Endometrial microvascular endothelial cells (primary cell): ENCODE results near the gene CD3E. TPM values are rescaled to one million over a fixed set of nuclear protein-coding genes. Genes with fewer than 3 reads are reported as not detected.

Experiments
- in situ Hi-C: cut with HindIII; loops from 2 replicates; pipeline ENCODE4 v1.10.0; 2017; ENCODE audit warnings: low sequenced_read_pairs, low pct_unique_long_range_greater_than_20kb; ENCODE audit errors: inconsistent ontology term
- total RNA-seq: library from RNA; depleted of rRNA; stranded (reverse); fragments of >200 nt; gene quantifications from one replicate; pipeline ENCODE4 v1.2.3, GENCODE V29; 2015; ENCODE audit errors: inconsistent ontology term

Gene CD3E
- total RNA-seq, 1 donor from 2014 or later, result not detected

- in situ Hi-C loops, result no loop called here
Measured at GRCh38 chr11:118358071-118358470, 53.5 kb downstream of the CD3E start.

DNA sequence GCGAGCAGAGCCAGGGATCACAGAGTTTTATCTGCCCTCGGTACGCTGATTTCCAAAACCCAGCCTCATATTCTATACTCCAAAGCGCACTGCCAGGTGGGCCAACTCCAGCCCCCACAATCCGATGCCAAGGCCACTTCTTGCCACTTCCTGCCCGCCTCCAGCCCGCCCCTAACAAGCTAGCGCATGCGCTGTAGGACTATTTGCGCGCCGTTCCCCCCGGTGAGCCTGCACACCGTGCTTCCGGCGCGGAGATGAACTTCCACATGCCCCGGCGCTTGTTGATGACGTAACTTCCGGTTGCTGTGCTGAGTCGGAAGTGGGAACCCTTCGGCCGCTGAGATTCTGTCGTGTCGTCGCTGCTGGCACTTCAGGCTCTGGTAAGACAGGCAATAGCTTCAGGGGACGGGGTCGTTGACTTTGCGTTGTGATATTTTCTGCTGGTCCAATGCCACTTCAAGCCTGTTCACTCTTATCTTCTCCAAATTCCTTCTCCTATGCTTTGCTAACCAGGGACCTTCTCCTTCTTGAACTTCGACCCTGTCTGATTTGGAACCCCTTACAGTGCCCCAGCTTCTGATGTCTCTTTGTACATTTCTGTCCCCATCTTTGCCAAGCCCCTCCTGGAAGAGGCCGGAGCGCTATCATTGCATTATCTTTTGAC, 54.9 kb downstream of the CD3E start, which contains the start of gene UBE4A:
Gene UBE4A, plus strand, starts transcription at position 306 of the 664 bp plus-strand sequence. CDS start 5,481 bp downstream, outside the sequence.
- in situ Hi-C loops, result no loop called here

DNA sequence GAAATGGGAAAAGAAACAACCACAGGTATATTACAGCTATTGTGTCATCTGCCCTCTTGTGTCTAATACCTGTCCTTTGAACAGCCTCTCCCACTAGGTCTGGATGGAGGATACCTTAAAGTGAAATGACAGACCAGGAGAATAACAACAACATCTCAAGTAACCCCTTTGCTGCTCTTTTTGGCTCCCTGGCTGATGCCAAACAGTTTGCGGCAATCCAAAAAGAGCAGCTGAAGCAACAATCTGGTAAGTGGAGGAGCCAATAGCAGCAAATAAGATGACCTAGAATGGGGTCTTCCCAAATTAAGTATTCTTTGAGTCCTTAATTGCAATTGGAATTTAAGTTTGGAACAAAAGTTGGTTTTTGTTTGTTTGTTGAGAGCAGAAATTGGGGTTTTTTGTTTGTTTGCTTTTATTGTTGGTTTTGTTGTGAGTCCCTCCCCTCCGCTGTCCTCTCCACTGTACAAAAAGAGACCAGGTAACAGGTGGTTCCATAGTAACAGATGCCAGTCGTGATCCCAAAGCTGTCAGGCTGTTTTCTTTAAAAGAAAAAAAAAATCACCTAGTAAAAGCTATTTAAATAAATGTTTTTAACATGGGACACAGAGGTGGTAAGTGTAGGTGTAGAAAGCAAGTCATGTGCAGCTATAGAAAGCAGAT, 60.6 kb downstream of the CD3E start:
- in situ Hi-C loops, result no loop called here

Other genes with a start within 250 kb of the CD3E start
- gene TMPRSS4, start 227.7 kb upstream of the CD3E start, total RNA-seq, result not detected
- not detected for gene SMIM35, start 217.8 kb upstream of the CD3E start, total RNA-seq
- gene SCN4B, start 151.9 kb upstream of the CD3E start, total RNA-seq, result under 0.01 TPM
- gene SCN2B, start 128.1 kb upstream of the CD3E start, total RNA-seq, result not detected
- not detected for gene JAML, start 79.7 kb upstream of the CD3E start, total RNA-seq
- gene MPZL3, start 52.4 kb upstream of the CD3E start, total RNA-seq, result 10.3 TPM
- 618 TPM for gene MPZL2, start 40.4 kb upstream of the CD3E start, total RNA-seq
- not detected for gene CD3D, start 38.0 kb downstream of the CD3E start, total RNA-seq
- not detected for gene CD3G, start 39.6 kb downstream of the CD3E start, total RNA-seq
- 53.0 TPM for gene UBE4A, start 54.9 kb downstream of the CD3E start, total RNA-seq
- gene ATP5MG, start 96.9 kb downstream of the CD3E start, total RNA-seq, result 66.7 TPM
- 29.9 TPM for gene KMT2A, start 131.8 kb downstream of the CD3E start, total RNA-seq
- gene TTC36, start 222.7 kb downstream of the CD3E start, total RNA-seq, result not detected
- 30.3 TPM for gene TMEM25, start 226.5 kb downstream of the CD3E start, total RNA-seq